Heart left ventricle (tissue), 16 donors: ENCODE measurements around the gene ELP2. TPM values are rescaled to one million over a fixed set of nuclear protein-coding genes. Genes with fewer than 3 reads are reported as not detected.

Source experiments
- ATAC-seq, 4 donors: fragments of 200-7000 bp; cut with Tn5 transposase; one replicate each; pipeline ENCODE4 v1.9.1; 2020 to 2022; ENCODE audit warnings: moderate library complexity in 4 of 4, mild to moderate bottlenecking in 3 of 4, moderate number of reproducible peaks in 1 of 4
- DNase-seq, 5 donors: peaks; one replicate each; pipeline ENCODE4 v3.0.0-alpha.2; 2020
- H3K27ac ChIP-seq, 12 donors: fragments of 200-600 bp; sonication (generic) in 4 of 12; one replicate each; pipeline versions ENCODE4 v1.5.0 to v1.8.0; 2016 to 2022; ENCODE audit warnings: mild to moderate bottlenecking in 2 of 12
- H3K27me3 ChIP-seq, 9 donors: fragments of 200-600 bp; sonication (generic) in 2 of 9; one replicate each; pipeline versions ENCODE4 v1.5.1 to v1.8.0; 2016 to 2022; ENCODE audit warnings: mild to moderate bottlenecking in 3 of 9
- H3K36me3 ChIP-seq, 9 donors: fragments of 200-600 bp; sonication (generic) in 2 of 9; one replicate each; pipeline versions ENCODE4 v1.5.0 to v1.8.0; 2018 to 2022; ENCODE audit warnings: mild to moderate bottlenecking in 2 of 9
- H3K4me1 ChIP-seq, 12 donors: fragments of 200-600 bp; sonication (generic) in 4 of 12; one replicate each; pipeline versions ENCODE4 v1.5.0 to v1.8.0; 2016 to 2022; ENCODE audit warnings: mild to moderate bottlenecking in 3 of 12
- H3K4me3 ChIP-seq, 12 donors: fragments of 200-600 bp; sonication (generic) in 4 of 12; one replicate each; pipeline versions ENCODE4 v1.5.0 to v1.8.0; 2017 to 2022; ENCODE audit warnings: mild to moderate bottlenecking in 9 of 12, moderate library complexity in 4 of 12
- H3K9me3 ChIP-seq, 12 donors: fragments of 200-600 bp; sonication (generic) in 4 of 12; one replicate each; pipeline versions ENCODE4 v1.5.0 to v1.8.0; 2016 to 2022; ENCODE audit warnings: mild to moderate bottlenecking in 1 of 12
- POLR2A ChIP-seq, 2 donors: fragments of 450-650 bp; IDR thresholded peaks; one replicate each; pipeline ENCODE4 v1.6.1; 2017; ENCODE audit warnings: antibody characterized with exemption in 2 of 2, mild to moderate bottlenecking in 2 of 2, moderate library complexity in 2 of 2
- WGBS, 4 donors: extraction: QIAGEN DNeasy Blood & Tissue Kit in 2 of 4; methylation state at CpG; one replicate each; pipeline versions ENCODE4 v1.1.5 to v1.1.7; 2013 to 2018; 5-methylcytosine and 5-hydroxymethylcytosine counted together
- intact Hi-C, 10 donors: fragments of 100-400 bp; cut with DNase I; formaldehyde crosslinking; loops; one replicate each; pipeline versions ENCODE4 v1.11.1 to v1.14.2; 2022
- polyA plus RNA-seq, 2 donors: library from polyadenylated mRNA; stranded (reverse); fragments of 200-250 nt; gene quantifications; one replicate each; pipeline ENCODE4 v1.2.3, GENCODE V29; 2013
- total RNA-seq, 9 donors: library from RNA; depleted of rRNA in 2 of 9; stranded (reverse); fragments of >200 nt in 2 of 9; fragmentation: NEBNext Ultra II Directional in 3 of 9; extraction: Animal tissue kit (Norgen Biotek cat#: 25700) in 3 of 9; gene quantifications; one replicate each; pipeline versions ENCODE4 v1.1.0 to v1.2.4, GENCODE V29; 2016 to 2023
- TF ChIP-seq, protein P1 (sequence below), 12 donors: fragments of 200-600 bp; sonication (generic) in 4 of 12; IDR thresholded peaks; one replicate each; pipeline versions ENCODE4 v1.5.0 to v1.8.0; 2018 to 2022; ENCODE audit warnings: antibody characterized with exemption in 12 of 12, mild to moderate bottlenecking in 5 of 12
- donor health status: ischemic (EF 13 %, LVEDD 7.1; RV severe dilation, severe dysfunction).
- donor health status: healthy with polysubstance abuse.
- donor health status: DM: no; HTN: yes; CAD: no.
- donor health status: DM: no; HTN: no; CAD: no.
- donor health status: ischemic (EF 25% LVEDD 6.9; RV normal size, moderate dysfunction).
- donor health status: ischemic (EF 25% LVEDD 5.7; RV mildly dilated, moderate dysfunction).
- donor health status: healthy.
- donor health status: DM: yes; HTN: yes; CAD: no.
- donor health status: ischemic (EF 35%, LVEDD 5.7; RV mildly dilated, moderate dysfunction).
- donor health status: nonischemic (EF 11% LVEDD 7.7; RV severe dilation, severe dysfunction).
- donor health status: DM: yes; HTN: yes; CAD: no.
- donor health status: PGD.
- donor health status: ischemic (EF 29% LVEDD 5.4; RV normal size, mild dysfunction).
- donor health status: nonischemic (EF 23%, LVEDD 6.1; RV moderate dilation, normal function).

ELP2 gene
- total and polyA plus RNA-seq, 11 donors = 26.2 to 60.7 (median 46.1) TPM

DNA sequence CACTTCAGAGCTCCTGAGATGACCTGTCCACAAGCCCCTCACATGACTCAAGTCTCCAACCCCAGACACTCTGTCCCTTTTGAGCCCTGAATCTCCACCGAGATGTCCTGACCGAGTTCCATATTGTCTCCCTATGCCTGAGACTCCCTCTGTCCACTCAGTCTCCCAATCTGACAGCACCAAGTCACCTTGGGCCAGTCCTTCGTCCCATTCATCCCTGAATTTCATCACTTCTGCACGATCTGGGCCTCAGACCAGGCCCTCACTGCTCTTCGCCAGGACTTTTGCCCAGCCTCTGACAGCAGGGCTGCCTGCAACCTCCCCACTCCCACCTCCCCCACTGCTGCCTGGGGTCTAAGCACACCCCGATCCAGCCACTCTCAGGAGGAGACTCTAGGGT, 53.3 kb downstream of the ELP2 start:
- DNase-seq = no peak
- H3K36me3 ChIP-seq = no peaks in the 10 kb centered on the region
- intact Hi-C loops = loop anchor here in 6 of 10 donors (10.0 kb wide), 4 partner anchors 48 to 392 kb away; no protein-coding TSS in a partner anchor
- WGBS, 4 donors = 84 to 91% (median 90%) methylated on average over 6 of the region's 6 CpGs
- peaks cover 0 to 38% (median 11%) of the 10 kb centered on the region in 12 donors for H3K4me1 ChIP-seq
- ATAC-seq = no peak
- no peak overlapping the region for H3K27ac ChIP-seq
- H3K9me3 ChIP-seq = no peaks in the 10 kb centered on the region
- peaks cover 0 to 9% (median 0%) of the 10 kb centered on the region in 9 donors for H3K27me3 ChIP-seq
- TF ChIP-seq, protein P1, sequence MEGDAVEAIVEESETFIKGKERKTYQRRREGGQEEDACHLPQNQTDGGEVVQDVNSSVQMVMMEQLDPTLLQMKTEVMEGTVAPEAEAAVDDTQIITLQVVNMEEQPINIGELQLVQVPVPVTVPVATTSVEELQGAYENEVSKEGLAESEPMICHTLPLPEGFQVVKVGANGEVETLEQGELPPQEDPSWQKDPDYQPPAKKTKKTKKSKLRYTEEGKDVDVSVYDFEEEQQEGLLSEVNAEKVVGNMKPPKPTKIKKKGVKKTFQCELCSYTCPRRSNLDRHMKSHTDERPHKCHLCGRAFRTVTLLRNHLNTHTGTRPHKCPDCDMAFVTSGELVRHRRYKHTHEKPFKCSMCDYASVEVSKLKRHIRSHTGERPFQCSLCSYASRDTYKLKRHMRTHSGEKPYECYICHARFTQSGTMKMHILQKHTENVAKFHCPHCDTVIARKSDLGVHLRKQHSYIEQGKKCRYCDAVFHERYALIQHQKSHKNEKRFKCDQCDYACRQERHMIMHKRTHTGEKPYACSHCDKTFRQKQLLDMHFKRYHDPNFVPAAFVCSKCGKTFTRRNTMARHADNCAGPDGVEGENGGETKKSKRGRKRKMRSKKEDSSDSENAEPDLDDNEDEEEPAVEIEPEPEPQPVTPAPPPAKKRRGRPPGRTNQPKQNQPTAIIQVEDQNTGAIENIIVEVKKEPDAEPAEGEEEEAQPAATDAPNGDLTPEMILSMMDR (IDR thresholded peaks at IDR 0.05) = no peak
- TF ChIP-seq POLR2A (IDR thresholded peaks at IDR 0.05) = no peak
- H3K4me3 ChIP-seq = no peak overlapping the region

DNA sequence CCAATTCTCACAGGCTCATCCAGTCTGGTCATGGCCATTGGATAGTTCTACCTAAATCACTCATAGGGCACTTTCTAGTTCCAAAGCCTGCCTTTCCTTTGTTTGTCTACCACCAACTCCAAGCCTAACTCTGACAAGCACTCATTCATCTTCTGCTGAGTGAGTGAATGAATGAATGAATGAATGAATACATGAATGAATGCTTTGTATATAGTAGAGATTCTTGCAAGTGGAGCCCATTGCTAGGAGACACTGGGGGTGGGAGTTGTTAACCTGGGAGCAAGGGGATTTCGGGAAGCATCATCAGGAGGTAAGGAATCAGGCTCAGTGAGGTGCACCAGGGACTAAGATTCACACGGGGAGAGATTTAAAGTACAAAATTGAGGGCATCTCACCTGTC, 54.3 kb downstream of the ELP2 start:
- Histone ChIP-seq H3K27me3 (peaks cover 0 to 12% (median 0%) of the 10 kb centered on the region in 9 donors), H3K27ac (no peak overlapping the region), H3K4me1 (peaks cover 0 to 40% (median 11%) of the 10 kb centered on the region in 12 donors), H3K4me3 (no peak overlapping the region), H3K9me3 (no peaks in the 10 kb centered on the region), H3K36me3 (no peaks in the 10 kb centered on the region)
- DNase-seq = no peak
- intact Hi-C loops = loop anchor here in 6 of 10 donors (10.0 kb wide), 4 partner anchors 49 to 391 kb away; no protein-coding TSS in a partner anchor
- WGBS, 4 donors = 88 to 93% (median 92%) methylated on average over 2 of the region's 2 CpGs
- TF ChIP-seq POLR2A (IDR thresholded peaks at IDR 0.05) = no peak
- TF ChIP-seq, protein P1 (IDR thresholded peaks at IDR 0.05) = no peak
- no peak for ATAC-seq

DNA sequence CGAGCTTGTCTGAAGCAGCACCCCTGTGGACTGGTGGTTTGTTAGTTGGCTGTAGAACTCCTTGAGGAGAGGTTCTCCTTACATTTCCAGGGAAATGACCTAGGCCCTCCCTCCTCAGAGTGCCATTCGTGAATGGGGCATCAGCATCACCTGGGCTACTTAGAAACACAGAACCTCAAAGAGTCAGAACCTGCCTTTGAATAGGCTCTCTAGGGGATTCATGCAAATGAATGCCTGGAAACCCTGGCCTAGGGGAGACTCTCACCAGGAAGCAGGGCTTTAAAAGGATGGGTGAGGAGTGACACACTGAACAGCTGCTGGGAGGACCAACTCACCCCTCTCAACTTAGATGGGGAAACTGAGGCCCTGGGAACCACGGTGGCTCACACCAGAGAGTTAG, 55.5 kb downstream of the ELP2 start:
- no peak for DNase-seq
- Histone ChIP-seq H3K9me3 (no peaks in the 10 kb centered on the region), H3K36me3 (no peaks in the 10 kb centered on the region), H3K27ac (no peak overlapping the region), H3K4me1 (peaks cover 0 to 31% (median 5%) of the 10 kb centered on the region in 12 donors), H3K4me3 (no peak overlapping the region), H3K27me3 (peaks cover 0 to 12% (median 0%) of the 10 kb centered on the region in 9 donors)
- intact Hi-C loops = loop anchor here in 7 of 10 donors (5.0 to 10.0 kb wide), 7 partner anchors 50 to 390 kb away; no protein-coding TSS in a partner anchor
- no peak for TF ChIP-seq POLR2A (IDR thresholded peaks at IDR 0.05)
- TF ChIP-seq, protein P1 (IDR thresholded peaks at IDR 0.05) = no peak
- 89 to 97% (median 93%) methylated on average over 3 of the region's 3 CpGs for WGBS, 4 donors
- ATAC-seq = no peak

DNA sequence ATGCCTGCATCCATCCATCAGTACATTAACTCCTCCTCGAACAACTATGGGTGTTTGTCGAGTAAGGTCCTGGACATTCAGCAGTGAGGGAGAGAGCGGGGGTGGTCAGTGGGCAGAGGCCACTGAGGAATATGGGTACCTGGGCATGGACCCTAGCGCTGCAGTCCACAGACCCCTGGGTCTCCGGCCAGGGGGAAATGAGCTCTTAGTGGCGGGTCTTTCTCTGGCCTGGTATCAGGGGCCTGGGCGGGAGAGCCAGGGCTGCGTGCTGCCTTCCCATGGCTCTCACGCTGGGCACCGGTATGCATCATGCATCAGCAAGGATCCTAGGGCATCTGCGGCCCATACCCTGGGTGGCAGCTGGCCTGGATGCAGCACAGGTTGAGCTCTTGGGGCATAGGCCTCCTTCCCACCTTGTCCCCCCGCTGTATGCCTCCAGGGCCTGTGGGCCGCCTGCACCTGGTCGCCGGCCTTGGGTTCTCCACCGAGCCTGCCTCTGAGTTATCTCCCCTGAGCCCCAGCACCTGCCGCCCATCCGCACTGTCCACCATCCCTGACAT, 56.3 kb downstream of the ELP2 start:
- Histone ChIP-seq H3K4me1 (peaks cover 0 to 28% (median 4%) of the 10 kb centered on the region in 12 donors), H3K27me3 (peaks cover 0 to 12% (median 0%) of the 10 kb centered on the region in 9 donors), H3K4me3 (peak overlapping the region in 3 of 12 donors; percentile 64 to 75 (median 67)), H3K27ac (no peak overlapping the region), H3K36me3 (no peaks in the 10 kb centered on the region), H3K9me3 (no peaks in the 10 kb centered on the region)
- TF ChIP-seq POLR2A (IDR thresholded peaks at IDR 0.05) = no peak
- TF ChIP-seq, protein P1 (IDR thresholded peaks at IDR 0.05) = no peak
- WGBS, 4 donors = 83 to 89% (median 86%) methylated on average over 15 to 18 of the region's 18 CpGs
- DNase-seq (no peak), ATAC-seq (no peak)
- intact Hi-C loops = loop anchor here in 7 of 10 donors (5.0 to 10.0 kb wide), 7 partner anchors 51 to 389 kb away; no protein-coding TSS in a partner anchor
